ENCODE results near the gene EPHA4.

The EPHA4 gene

DNA sequence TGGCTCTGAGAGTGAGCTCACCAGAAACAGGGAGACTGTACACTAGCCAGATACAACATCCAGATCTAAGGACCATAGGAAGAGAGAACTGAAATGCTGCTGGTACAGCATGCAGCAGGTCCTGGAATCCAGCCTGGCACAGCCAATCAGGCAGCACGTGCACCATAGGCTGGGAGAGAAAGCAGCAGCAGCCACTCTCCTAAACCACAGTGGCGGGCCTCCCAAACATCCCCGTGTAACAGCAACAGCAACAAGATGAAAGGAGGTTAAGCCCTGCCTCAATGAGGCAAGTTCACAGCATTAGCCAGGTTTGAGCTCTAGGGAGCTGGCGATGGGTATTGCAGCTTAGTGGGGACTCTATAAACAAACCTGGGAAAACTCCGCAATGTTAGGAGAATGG, 192.0 kb downstream of the EPHA4 start:
- no peak overlapping the region for H3K4me3 ChIP-seq
- H3K27ac ChIP-seq: no peak overlapping the region

DNA sequence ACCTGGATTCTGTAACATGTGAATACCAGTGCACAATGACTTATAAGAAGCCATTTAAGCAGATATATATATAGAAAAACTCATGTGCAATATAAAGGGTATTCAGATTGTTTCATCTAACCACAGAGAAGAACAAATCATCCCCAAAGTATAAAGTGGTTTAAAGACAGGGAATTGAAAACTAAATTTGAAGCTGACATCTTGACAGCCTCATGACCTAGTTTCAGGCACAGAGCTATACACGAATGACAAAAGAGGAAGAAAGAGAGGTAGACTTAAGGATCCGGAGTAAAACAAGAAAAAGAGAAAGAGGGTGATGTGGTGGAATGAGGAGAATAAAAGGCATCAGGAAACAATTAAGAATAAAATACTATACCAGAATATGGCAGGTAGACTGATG, 194.5 kb downstream of the EPHA4 start:
- H3K27ac ChIP-seq: no peak overlapping the region
- no peak overlapping the region for H3K4me3 ChIP-seq

DNA sequence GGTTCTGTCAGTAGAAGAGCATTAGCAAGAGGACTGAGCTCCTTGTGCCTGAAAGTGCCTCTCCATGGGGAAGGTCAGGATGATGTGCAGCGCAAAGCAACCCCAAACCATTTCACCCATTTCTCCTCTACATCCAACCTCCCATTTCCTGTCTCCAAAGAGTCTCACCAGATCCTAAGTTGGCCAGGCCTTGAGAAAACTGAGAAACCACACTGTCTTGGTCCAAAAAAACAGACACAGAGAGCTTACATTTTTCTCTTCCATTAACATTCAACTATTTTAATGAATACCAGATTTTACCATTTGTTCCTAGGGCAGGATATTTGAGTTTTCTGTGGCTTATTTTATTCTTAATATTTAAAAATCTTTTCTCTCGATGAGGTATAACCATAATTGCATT, 195.0 kb downstream of the EPHA4 start:
- H3K4me3 ChIP-seq: no peak overlapping the region
- no peak overlapping the region for H3K27ac ChIP-seq

DNA sequence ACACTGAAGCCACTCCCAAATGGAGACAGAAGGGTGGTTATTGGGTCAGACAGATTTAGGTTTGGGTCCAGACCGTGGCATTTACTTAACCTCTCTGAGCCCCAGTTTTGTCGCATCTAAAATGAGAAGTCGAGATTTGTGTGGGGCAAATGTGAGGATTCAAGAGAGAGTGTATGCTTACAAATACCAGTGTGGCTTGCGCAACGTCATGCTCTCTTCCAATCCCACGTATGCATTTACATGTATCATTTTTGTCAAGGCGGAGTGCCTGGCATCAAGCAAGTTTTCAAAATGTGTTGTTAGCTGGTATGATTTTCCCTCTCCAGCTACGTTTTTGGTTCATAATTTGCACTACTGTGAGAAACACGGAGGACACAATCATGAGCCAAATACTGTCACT, 197.9 kb downstream of the EPHA4 start:
- Histone ChIP-seq H3K4me3 (no peak overlapping the region), H3K27ac (no peak overlapping the region)

DNA sequence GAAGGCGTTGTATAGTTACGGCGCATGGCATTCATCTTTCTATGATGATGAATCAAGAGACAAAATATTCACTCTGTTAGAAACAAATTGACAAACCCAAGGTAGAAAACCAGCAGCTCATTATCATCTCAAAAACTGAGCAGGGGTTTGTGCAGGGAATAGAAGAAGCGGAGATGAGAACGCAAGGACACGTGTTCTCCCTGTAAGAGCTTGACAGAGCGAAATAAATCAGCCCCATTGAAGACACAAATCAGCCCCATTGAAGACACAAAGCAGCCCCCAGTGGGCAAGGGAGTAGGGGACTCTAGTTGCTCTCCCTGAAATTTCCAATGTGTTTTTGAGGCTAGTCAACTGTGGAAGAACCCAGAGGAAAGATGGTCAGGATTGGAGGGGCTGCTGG, 199.2 kb downstream of the EPHA4 start:
- Histone ChIP-seq H3K27ac (no peak overlapping the region), H3K4me3 (no peak overlapping the region)

DNA sequence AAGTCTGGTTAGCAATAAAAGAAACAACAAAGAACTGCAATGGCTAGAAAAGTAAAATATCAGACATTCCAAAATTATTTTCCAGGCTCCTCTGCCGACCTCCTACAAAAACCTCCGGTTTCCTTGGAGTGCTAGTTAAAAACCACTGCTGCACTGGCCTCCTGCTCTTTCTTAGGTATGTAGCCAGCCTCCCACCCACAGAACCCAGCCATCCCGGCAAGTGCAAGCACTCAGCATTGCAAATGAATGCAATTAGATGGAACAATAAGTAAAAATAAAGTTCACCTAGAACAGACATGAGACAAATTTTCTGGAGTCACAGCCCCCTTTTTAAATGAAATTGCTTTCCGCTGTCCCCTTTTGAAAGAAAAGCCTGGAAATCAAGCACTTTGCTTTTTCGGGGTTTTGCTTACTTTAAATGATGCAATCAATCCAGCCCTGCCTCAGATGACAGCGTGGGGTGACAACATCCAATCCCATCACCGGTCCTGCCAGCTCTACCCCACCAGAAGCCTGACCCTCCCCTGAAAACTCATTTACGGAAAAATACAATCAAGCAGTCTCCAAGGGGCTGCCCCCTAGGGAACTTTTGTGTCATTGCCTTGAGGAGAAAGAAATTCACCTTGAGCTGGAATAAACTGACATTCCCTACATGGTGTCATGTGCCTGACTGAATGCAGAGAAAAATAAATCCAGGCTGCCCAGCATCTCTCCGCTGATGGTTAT, 199.8 kb downstream of the EPHA4 start:
- no peak overlapping the region for H3K4me3 ChIP-seq
- no peak overlapping the region for H3K27ac ChIP-seq

DNA sequence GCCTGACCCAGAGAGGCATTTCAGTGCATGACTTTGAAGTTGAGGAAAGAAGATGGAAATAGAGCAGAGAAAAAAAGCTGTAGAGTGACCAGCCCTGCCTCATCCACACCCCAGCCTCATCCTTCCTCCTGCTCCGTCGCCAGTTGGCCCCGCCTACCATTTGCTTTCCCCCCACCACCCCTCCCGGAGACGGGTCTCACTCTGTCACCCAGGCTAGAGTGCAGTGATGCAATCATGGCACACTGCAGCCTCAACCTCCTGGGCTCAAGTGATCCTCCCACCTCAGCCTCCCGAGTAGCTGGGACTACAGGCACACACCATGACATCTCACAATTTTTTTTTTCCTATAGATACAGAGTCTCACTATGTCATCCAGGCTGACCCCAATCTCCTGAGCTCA, 200.8 kb downstream of the EPHA4 start:
- Histone ChIP-seq H3K4me3 (no peak overlapping the region), H3K27ac (no peak overlapping the region)

DNA sequence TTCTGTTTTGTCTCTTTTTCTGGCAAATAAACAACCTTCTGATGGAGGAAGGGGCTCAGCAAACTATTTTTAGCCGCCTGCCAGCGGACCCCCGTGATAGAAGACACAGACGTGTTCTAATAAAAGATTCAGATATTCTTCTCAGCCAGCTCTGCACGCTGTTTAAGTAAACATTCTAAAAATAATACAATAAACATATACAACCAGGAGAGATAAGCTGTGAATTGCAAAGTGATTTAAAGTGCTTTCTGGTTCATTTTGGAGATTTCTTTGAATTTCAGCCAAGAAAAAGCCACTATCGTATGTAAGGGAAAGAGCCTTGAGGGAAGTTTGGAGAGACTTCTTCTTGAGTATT, 201.3 kb downstream of the EPHA4 start:
- H3K4me3 ChIP-seq: no peak overlapping the region
- no peak overlapping the region for H3K27ac ChIP-seq

DNA sequence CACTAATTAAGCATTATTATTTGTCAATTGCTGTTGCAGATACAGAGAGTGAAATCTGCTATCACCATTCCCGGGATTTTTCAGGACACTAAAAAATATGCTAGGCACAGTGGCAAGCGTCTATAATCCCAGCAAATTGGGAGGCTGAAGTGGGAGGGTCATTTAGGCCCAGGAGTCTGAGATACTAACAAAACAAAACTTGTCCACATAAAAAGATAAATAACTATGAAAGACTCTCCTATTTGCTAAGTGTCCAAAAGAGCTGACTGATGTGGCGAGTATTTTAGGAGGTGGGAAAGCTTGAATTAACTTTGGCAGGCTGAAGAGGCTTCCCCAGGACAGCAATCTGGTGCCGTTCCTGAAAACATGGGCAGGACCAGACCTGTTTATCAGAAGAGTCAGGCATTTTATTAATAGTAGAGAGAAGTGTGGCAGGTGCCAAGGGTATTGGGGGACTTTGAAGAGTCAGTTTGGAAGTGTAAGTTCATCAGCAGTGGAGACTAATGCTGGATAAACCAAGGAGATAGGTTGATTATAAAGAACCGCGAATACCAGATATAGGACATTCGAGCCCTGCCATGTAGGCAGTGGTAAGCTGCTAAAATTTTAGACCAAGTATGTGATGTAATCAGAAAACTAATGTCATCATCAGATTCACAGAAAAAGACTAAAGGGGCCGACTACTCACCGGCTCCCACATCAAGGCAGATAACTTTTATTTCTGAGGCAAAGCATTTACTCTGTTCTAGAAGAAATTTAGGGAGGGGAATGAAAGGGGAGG, 201.8 kb downstream of the EPHA4 start:
- no peak overlapping the region for H3K27ac ChIP-seq
- H3K4me3 ChIP-seq: no peak overlapping the region
